ENCODE data around the gene RPAIN.

Gene RPAIN

GRCh38 chr17:5481451-5481850 is 61.5 kb downstream of the RPAIN start:
- DNase-seq (ENCODE audit: insufficient read length, low spot score) (no peak), FAIRE-seq (no peak)
- TF ChIP-seq CTCF (IDR thresholded peaks at IDR 0.05; ENCODE audit: insufficient read depth, missing control alignments) = no peak

Data from D721Med (cell line).